Stimulated activated CD4-positive, alpha-beta T cell treated with anti-CD3 and anti-CD28 coated beads, Interleukin-4, amount 100 ng/mL, for 24 hours (primary cell): Measurements from ENCODE around the gene NDUFS7.

ENCODE experiments used
- DNase-seq: peaks from one replicate; pipeline ENCODE4 v3.0.0-alpha.2; 2020

NDUFS7 gene

DNA sequence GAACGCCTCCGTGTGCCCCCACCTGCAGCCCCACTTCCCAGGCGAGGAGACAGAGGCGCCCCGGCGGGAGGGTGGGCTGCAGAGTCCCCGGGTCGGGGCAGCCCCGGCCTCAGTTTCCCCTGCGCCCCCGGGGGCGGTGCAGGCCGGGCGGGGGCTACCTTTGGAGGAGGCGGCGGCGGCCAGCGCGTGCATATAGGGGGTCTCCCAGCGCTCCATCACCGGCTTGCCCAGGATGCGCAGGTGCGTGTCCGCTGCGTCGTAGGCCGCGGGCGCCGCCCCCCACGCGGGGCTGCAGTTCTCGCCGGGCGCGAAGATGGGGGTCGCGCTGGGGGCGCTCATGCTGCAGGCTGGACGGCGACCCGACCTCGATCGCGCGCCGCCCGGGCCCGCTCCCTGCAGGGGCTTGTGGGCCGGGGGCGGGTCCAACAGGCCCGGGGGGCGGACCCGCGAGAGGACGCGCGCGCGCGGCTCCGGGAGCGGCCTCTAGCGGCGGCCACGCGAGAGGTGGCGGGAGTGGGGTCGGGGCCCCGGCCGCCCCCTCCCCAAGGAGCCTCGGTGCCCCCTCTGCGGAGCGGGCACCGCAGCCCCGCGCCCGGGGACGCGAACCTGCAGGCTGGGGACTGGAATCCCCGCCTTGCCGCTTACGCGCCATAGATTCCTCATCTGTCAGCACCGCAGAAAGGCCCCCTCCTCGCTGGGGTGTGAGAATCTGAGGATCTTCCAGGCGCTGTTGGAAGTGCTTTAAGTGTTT is 17.6 kb downstream of the NDUFS7 start, which contains the start of gene GAMT:
GAMT (minus strand) TSS at position 405 of the 751 bp plus-strand sequence; CDS start at position 339, 66 bp downstream.
- peak; percentile 56 for DNase-seq

GRCh38 chr19:1401889-1402217 is 18.1 kb downstream of the NDUFS7 start:
- DNase-seq = no peak

GRCh38 chr19:1402411-1403070 is 18.8 kb downstream of the NDUFS7 start:
- no peak for DNase-seq

- DNase-seq = peak; percentile 99
These were observed 23.2 kb downstream of the NDUFS7 start for GRCh38 chr19:1406774-1407527.

DNA sequence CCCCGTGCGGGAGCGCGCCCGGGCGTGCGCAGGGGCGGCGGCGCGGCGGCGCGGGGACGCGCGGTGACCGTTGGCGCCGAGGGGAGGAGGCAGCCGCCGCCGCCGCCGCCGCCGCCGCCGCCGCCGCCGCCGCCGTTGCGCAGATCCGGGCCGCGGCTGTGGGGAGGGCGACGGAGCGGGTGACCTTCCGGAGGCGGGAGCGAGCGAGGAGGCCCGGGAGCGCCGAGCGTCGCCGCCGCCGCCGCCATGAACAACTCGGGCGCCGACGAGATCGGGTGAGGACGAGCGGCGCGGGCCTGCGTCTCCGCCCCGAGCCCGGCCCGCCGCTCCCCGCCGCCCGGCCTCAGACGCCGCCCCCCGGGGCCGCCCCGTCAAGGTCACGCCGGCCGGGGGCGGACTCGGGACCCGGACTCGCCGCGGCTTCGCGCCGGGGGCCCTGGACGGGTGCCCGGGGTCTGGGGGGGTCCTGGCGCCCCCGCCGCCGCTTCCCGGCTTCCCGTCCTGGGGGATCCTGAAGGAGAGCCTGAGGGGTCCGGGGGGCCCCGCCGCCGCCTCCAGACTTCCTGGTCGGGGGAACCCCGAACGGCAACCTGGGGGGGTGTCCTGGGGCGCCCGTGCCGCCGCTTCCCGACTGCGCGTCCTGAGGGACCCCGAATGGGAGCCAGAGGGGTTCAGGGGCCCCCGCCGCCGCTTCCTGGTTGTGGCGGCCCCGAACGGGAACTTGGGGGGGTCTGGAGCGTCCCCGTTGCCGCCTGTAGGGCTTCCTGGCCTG is 24.0 kb downstream of the NDUFS7 start, which contains the start of gene DAZAP1:
DAZAP1 (plus strand) TSS at position 59 of the 772 bp plus-strand sequence; CDS start at position 247, 188 bp downstream.
- peak; percentile 35 for DNase-seq

DNA sequence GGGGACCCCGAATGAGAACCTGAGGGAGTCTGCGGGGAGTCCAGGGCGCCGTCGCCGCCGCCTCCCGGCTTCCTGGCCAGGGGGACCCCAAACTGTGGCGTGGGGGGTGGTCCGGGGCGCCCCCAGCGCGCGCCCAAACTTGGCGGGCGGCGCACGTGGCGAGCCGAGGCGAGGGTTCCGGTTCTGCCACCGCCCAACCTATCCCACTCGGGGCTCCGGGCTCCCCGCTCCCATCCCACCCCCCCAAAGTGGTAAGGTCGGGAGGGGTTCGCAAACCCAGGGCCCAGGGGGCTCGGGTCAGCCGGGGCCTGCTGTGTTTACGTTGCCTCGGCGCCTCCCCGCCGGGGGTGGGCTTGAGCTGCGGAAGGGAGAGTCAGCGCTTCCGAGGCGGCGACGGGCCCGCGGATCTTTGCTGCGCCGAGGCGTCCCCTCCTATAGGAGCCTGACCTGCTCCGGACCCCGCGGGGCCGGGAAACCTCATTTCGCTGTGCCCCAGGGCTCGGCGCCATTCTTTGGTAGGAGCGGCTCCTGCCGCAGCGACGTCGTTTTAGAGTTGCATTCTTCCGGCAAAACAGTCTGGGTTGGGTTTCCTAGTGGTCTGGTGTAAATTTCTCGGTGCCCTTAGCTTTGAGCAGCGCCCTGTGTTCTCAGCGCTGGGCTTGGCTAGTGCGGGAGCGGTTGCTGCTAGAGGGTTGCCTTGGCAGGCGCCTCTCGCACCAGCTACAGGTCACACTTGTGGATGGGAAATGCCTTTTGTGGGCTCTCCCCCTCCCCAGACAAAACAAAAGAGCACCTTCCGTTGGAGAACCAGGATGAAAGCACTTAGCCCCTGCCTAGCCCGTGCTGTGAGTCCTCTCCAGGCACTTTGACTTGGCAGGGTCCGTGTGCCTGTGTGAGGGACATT is 24.8 kb downstream of the NDUFS7 start:
- peak; percentile 63 for DNase-seq

GRCh38 chr19:1409204-1410005 is 25.7 kb downstream of the NDUFS7 start:
- DNase-seq = no peak

- DNase-seq = no peak
These were observed 26.6 kb downstream of the NDUFS7 start for GRCh38 chr19:1410136-1410786.

GRCh38 chr19:1410789-1411188 is 27.1 kb downstream of the NDUFS7 start:
- DNase-seq = no peak

DNA sequence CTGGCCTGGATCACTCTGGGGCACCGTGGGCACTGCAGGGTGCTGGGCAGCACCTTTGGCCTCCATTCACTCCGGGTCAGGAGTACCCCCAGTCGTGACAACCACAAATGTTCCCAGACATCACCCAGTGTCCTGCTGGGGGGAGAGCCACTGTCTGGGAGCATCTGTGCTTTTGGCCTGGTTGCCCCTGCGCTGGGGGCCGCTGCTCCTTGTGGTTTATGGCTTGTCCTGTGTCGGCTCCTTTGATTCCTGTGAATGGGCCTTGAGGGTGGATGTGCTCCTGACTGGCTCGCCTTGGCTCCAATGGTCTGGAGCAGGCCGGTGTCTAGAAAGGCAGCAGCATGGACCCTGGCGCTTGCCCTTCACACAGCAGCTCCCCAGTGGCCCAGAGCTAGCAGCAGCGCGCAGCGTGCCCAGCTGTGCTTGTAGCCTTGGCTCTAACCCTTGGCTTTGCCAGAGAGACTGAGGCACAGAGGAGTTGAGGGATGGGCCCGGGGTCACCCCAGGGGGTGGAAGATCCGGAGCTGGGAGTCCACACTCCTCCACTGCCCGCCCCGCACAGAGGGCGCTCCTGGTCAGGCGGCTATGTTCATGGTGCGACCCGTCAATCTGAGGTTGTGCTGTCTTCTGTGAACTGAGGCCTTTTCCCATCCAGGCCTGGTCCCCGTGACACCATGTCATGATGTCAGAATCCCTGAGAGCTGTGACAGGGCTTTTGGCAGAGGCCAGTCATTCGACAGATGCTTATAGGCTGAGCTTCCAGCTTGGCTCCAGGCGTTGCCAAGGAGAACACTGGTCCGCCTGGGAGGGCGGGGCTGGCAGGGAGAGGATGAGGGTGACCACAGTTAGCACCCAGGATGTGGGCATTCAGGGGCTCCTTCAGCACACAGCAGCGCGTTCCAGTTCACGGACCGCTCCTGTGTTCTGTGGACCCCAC is 27.8 kb downstream of the NDUFS7 start:
- DNase-seq = no peak

DNA sequence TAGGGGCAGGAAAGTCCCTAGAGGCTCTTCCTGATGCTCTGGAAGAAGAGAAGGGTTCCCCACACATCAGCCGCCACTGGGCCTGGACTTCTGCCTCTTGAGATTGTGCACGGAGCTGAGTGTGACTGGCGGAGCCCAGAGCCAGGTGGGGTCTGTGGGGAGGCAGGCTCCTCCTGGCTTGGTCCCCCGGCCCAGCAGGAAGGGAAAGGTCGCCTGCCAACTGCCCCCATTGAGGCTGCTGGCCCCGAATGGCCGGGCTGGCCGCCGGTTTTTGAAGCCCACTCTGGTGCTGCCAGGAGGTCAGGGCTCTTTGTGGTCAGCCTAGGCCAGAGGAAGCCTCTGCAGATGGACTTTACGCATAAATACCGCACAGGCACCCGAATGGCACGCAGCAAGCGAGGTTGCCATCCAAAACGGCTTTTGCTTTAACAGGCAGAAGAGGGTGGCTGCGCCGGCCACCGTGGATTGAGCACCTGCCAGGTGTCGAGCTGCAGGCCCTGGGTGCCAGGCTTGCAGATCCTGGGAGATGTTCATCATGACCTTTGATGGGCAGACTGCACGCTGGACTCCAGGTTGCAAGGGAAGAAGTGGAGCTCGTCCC is 28.7 kb downstream of the NDUFS7 start:
- DNase-seq = no peak

DNA sequence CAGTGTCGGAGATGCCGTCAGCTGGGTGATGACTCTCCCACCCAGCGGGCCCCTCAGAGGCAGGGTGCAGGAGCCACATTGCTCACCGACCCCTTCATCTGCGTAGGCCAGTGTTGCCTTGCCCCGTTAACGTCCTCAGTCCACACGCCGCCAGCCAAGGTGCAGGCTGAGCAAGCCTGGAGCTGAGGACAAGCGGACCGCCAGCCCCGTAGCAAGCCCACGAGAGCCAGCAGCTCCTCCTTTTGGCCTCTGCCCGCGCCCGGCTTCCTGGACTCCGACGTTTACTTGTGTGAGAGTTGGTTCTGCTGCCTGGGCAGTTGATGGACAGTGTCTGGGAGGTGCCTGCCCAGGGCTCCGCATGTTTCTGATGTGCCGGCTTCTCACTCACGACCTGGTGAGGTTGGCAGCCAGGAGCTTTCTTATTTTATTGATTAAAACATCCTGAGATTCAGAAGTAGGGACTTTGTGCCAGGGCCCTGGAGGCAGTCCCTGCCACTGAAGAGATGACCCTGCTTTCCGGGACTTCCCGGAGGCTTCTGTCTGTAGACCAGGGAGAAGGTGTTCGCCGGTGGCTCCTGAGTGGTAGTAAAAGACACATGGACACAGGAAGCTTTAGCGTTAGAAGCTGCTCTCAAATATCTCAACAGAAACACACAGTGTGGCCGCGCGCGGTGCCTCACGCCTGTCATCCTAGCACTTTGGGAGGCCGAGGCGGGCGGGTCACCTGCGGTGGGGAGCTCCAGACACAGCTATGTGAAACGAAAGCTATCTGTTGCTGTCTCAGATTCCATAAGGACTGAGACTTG is 29.5 kb downstream of the NDUFS7 start:
- DNase-seq = no peak

- DNase-seq = no peak
These were observed 32.5 kb downstream of the NDUFS7 start for GRCh38 chr19:1416014-1416841.

- no peak for DNase-seq
These were observed 33.4 kb downstream of the NDUFS7 start for GRCh38 chr19:1417145-1417544.

- no peak for DNase-seq
These were observed 34.2 kb downstream of the NDUFS7 start for GRCh38 chr19:1417681-1418495.

GRCh38 chr19:1418496-1418775 is 34.7 kb downstream of the NDUFS7 start:
- no peak for DNase-seq
